ENCODE results near the gene RPUSD2. TPM values are rescaled to one million over a fixed set of nuclear protein-coding genes. Genes with fewer than 3 reads are reported as not detected.

Gene RPUSD2
- polyA plus RNA-seq, 1 donor (not counting 4 experiments of a cell fraction or from before 2014, with no cell fraction given), result 8.0 TPM

- Histone ChIP-seq H2AFZ (ENCODE audit: control insufficient read depth, low read length) (no peak overlapping the region), H3K79me2 (ENCODE audit: control insufficient read depth, insufficient read depth, low read length) (no peaks in the 10 kb centered on the region), H3K36me3 (ENCODE audit: control insufficient read depth in 2 of 2, extremely low read depth in 1 of 2, insufficient read depth in 2 of 2, low read length in 2 of 2) (peaks cover 0 to 2% of the 10 kb centered on the region in 2 experiments), H3K9me3 (ENCODE audit: control insufficient read depth, low read depth, low read length) (no peaks in the 10 kb centered on the region), H3K4me2 (ENCODE audit: control insufficient read depth, extremely low read depth, insufficient read depth, low read depth, low read length) (no peak overlapping the region), H3K4me1 (ENCODE audit: control insufficient read depth, extremely low read depth, insufficient read depth, low read length) (no peaks in the 10 kb centered on the region), H3K4me3 (ENCODE audit: control insufficient read depth in 2 of 3, extremely low read depth in 1 of 3, insufficient read depth in 2 of 3, low read depth in 1 of 3, low read length in 3 of 3) (no peak overlapping the region), H3K9ac (ENCODE audit: control insufficient read depth, extremely low read depth, insufficient read depth, low read length) (no peak overlapping the region), H3K27ac (ENCODE audit: control insufficient read depth, insufficient read depth, low read length) (no peak overlapping the region), H3K9me1 (ENCODE audit: control insufficient read depth, extremely low read depth, insufficient read depth, low read length) (no peaks in the 10 kb centered on the region), H3K27me3 (ENCODE audit: control insufficient read depth, extremely low read depth, insufficient read depth, low read length) (no peaks in the 10 kb centered on the region), H4K20me1 (ENCODE audit: control insufficient read depth, extremely low read depth, insufficient read depth, low read length) (no peaks in the 10 kb centered on the region)
- DNase-seq (ENCODE audit: low read depth, low spot score) (no peak), FAIRE-seq (no peak)
- dilution Hi-C loops (cut with MboI; ENCODE audit: extremely low pct_ligation_motif_present, low sequenced_read_pairs), result no loop called here
- TF ChIP-seq EZH2 (IDR thresholded peaks at IDR 0.05; ENCODE audit: low read length) (no peak), CTCF (optimal IDR thresholded peaks at IDR 0.05 in 1 of 3, IDR thresholded peaks at IDR 0.05 in 1 of 3, conservative IDR thresholded peaks at IDR 0.05 in 1 of 3; ENCODE audit: extremely low read depth in 1 of 3, insufficient read depth in 2 of 3, low read length in 3 of 3) (no peak)
Observed at GRCh38 chr15:40536501-40536900, 32.6 kb upstream of the RPUSD2 start.

GRCh38 chr15:40538976-40539375 lies 30.1 kb upstream of the RPUSD2 start:
- TF ChIP-seq CTCF (optimal IDR thresholded peaks at IDR 0.05 in 1 of 3, IDR thresholded peaks at IDR 0.05 in 1 of 3, conservative IDR thresholded peaks at IDR 0.05 in 1 of 3; ENCODE audit: extremely low read depth in 1 of 3, insufficient read depth in 2 of 3, low read length in 3 of 3), result no peak
- TF ChIP-seq EZH2 (IDR thresholded peaks at IDR 0.05; ENCODE audit: low read length), result no peak
- no peak overlapping the region for H3K4me3 ChIP-seq (ENCODE audit: control insufficient read depth in 2 of 3, extremely low read depth in 1 of 3, insufficient read depth in 2 of 3, low read depth in 1 of 3, low read length in 3 of 3)
- H3K9me1 ChIP-seq (ENCODE audit: control insufficient read depth, extremely low read depth, insufficient read depth, low read length), result no peaks in the 10 kb centered on the region
- no peaks in the 10 kb centered on the region for H3K4me1 ChIP-seq (ENCODE audit: control insufficient read depth, extremely low read depth, insufficient read depth, low read length)
- H3K4me2 ChIP-seq (ENCODE audit: control insufficient read depth, extremely low read depth, insufficient read depth, low read depth, low read length), result no peak overlapping the region
- no peaks in the 10 kb centered on the region for H3K9me3 ChIP-seq (ENCODE audit: control insufficient read depth, low read depth, low read length)
- H4K20me1 ChIP-seq (ENCODE audit: control insufficient read depth, extremely low read depth, insufficient read depth, low read length), result no peaks in the 10 kb centered on the region
- peaks cover 0 to 2% of the 10 kb centered on the region in 2 experiments for H3K36me3 ChIP-seq (ENCODE audit: control insufficient read depth in 2 of 2, extremely low read depth in 1 of 2, insufficient read depth in 2 of 2, low read length in 2 of 2)
- no peak overlapping the region for H2AFZ ChIP-seq (ENCODE audit: control insufficient read depth, low read length)
- dilution Hi-C loops (cut with MboI; ENCODE audit: extremely low pct_ligation_motif_present, low sequenced_read_pairs), result no loop called here
- H3K27me3 ChIP-seq (ENCODE audit: control insufficient read depth, extremely low read depth, insufficient read depth, low read length), result no peaks in the 10 kb centered on the region
- FAIRE-seq (no peak), DNase-seq (ENCODE audit: low read depth, low spot score) (no peak)
- no peaks in the 10 kb centered on the region for H3K79me2 ChIP-seq (ENCODE audit: control insufficient read depth, insufficient read depth, low read length)
- no peak overlapping the region for H3K9ac ChIP-seq (ENCODE audit: control insufficient read depth, extremely low read depth, insufficient read depth, low read length)
- H3K27ac ChIP-seq (ENCODE audit: control insufficient read depth, insufficient read depth, low read length), result no peak overlapping the region

Data from keratinocyte (primary cell).